Vagina (tissue), 2 donors: ENCODE measurements around the gene LENG1. TPM values are rescaled to one million over a fixed set of nuclear protein-coding genes. Genes with fewer than 3 reads are reported as not detected.
"Not testable (repeated sequence)": the region's sequence is repeated elsewhere in the genome, so short reads cannot be mapped to it uniquely, and the experiment has no call there.

Source experiments
- DNase-seq, 2 donors: peaks; one replicate each; pipeline ENCODE4 v3.0.0-alpha.2; 2017; ENCODE audit errors: extremely low spot score in 2 of 2
- H3K27ac ChIP-seq: fragments of 200-600 bp; sonication (generic); one replicate; pipeline ENCODE4 v1.5.1; 2019
- H3K27me3 ChIP-seq: fragments of 200-600 bp; sonication (generic); one replicate; pipeline ENCODE4 v1.5.1; 2019
- H3K36me3 ChIP-seq, 2 donors: fragments of 200-600 bp; sonication (generic); one replicate each; pipeline ENCODE4 v1.5.1; 2017 to 2019
- H3K4me1 ChIP-seq: fragments of 200-600 bp; sonication (generic); one replicate; pipeline ENCODE4 v1.5.1; 2019
- H3K4me3 ChIP-seq, 2 donors: fragments of 200-600 bp; sonication (generic); 1 replicate in 1 of 2; 2 replicates in 1 of 2; pipeline ENCODE4 v1.5.1; 2016 to 2019
- H3K9me3 ChIP-seq: fragments of 200-600 bp; sonication (generic); one replicate; pipeline ENCODE4 v1.5.1; 2019
- POLR2A ChIP-seq, 2 donors: fragments of 450-650 bp; IDR thresholded peaks; one replicate each; pipeline ENCODE4 v1.6.1; 2017; ENCODE audit warnings: antibody characterized with exemption in 2 of 2, mild to moderate bottlenecking in 2 of 2, moderate library complexity in 2 of 2
- POLR2AphosphoS5 ChIP-seq, 2 donors: sonication (generic); formaldehyde crosslinking; IDR thresholded peaks; one replicate each; pipeline ENCODE4 v1.9.0; 2017; ENCODE audit warnings: antibody characterized with exemption in 2 of 2, mild to moderate bottlenecking in 2 of 2, low read depth in 1 of 2; ENCODE audit not compliant: insufficient read depth in 1 of 2
- intact Hi-C: fragments of 100-400 bp; cut with DNase I; formaldehyde crosslinking; loops from one replicate; pipeline ENCODE4 v1.15.1; 2023
- total RNA-seq: library from RNA; depleted of rRNA; stranded (reverse); fragments of >200 nt; gene quantifications from one replicate; pipeline ENCODE4 v1.2.3, GENCODE V29; 2016
- TF ChIP-seq, protein P1 (sequence below), 3 experiments: fragments of 450-650 bp in 2 of 3; fragments of 200-600 bp in 1 of 3; sonication (generic) in 1 of 3; IDR thresholded peaks; one replicate each; pipeline ENCODE4 v1.5.1; 2017 to 2019; ENCODE audit warnings: antibody characterized with exemption in 3 of 3, mild to moderate bottlenecking in 2 of 3, moderate library complexity in 2 of 3

Gene LENG1
- 5.4 TPM for total RNA-seq

GRCh38 chr19:54159352-54160181, at the start of gene LENG1:
LENG1 (minus strand) TSS chr19:54159721; CDS start chr19:54159695, 26 bp downstream.
- TF ChIP-seq POLR2AphosphoS5 (IDR thresholded peaks at IDR 0.05; ENCODE audit: insufficient read depth in 1 of 2, low read depth in 1 of 2): peak; percentile 73 to 93
- TF ChIP-seq, protein P1, sequence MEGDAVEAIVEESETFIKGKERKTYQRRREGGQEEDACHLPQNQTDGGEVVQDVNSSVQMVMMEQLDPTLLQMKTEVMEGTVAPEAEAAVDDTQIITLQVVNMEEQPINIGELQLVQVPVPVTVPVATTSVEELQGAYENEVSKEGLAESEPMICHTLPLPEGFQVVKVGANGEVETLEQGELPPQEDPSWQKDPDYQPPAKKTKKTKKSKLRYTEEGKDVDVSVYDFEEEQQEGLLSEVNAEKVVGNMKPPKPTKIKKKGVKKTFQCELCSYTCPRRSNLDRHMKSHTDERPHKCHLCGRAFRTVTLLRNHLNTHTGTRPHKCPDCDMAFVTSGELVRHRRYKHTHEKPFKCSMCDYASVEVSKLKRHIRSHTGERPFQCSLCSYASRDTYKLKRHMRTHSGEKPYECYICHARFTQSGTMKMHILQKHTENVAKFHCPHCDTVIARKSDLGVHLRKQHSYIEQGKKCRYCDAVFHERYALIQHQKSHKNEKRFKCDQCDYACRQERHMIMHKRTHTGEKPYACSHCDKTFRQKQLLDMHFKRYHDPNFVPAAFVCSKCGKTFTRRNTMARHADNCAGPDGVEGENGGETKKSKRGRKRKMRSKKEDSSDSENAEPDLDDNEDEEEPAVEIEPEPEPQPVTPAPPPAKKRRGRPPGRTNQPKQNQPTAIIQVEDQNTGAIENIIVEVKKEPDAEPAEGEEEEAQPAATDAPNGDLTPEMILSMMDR (IDR thresholded peaks at IDR 0.05): peak; percentile 17 to 73 (median 41)
- TF ChIP-seq POLR2A (IDR thresholded peaks at IDR 0.05): peak in 1 of 2 donors; percentile 45
- peaks cover 0 to 32% of the 10 kb centered on the region in 2 donors for H3K36me3 ChIP-seq
- peaks cover 52% of the 10 kb centered on the region for H3K4me1 ChIP-seq
- H3K27me3 ChIP-seq: no peaks in the 10 kb centered on the region
- peak within 1 kb of the TSS; percentile 70 to 72 for H3K4me3 ChIP-seq
- DNase-seq: peak; percentile 99 to 100
- H3K27ac ChIP-seq: peak within 1 kb of the TSS; percentile 91
- H3K9me3 ChIP-seq: no peaks in the 10 kb centered on the region
- intact Hi-C loops: no loop called here

DNA sequence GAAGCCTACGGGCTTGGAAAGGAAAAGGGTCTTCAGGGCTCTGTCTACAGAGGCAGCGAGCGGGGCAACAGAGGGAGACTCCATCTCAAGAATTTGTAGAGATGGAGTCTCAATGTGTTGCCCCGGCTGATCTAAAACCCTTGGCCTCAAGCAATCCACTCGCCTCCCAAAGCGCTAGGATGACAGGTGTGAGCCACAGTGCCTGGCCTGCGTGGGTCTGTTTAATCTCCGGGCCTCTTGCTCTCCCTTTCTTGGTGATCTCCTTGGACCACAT, 49.2 kb upstream of the LENG1 start:
- intact Hi-C loops: no loop called here

GRCh38 chr19:54207983-54208783, 48.7 kb upstream of the LENG1 start:
- peaks cover 0 to 52% of the 10 kb centered on the region in 2 donors for H3K36me3 ChIP-seq
- TF ChIP-seq POLR2AphosphoS5 (IDR thresholded peaks at IDR 0.05; ENCODE audit: insufficient read depth in 1 of 2, low read depth in 1 of 2) (no peak), POLR2A (IDR thresholded peaks at IDR 0.05) (no peak)
- TF ChIP-seq, protein P1 (IDR thresholded peaks at IDR 0.05): no peak
- DNase-seq: no peak

More for the DNA sequence above, 49.2 kb upstream of the LENG1 start:
- DNase-seq: no peak
- H3K27ac ChIP-seq: peak overlapping the region; percentile 81
- TF ChIP-seq POLR2AphosphoS5 (IDR thresholded peaks at IDR 0.05; ENCODE audit: insufficient read depth in 1 of 2, low read depth in 1 of 2): no peak
- TF ChIP-seq, protein P1 (IDR thresholded peaks at IDR 0.05): no peak
- no peak for TF ChIP-seq POLR2A (IDR thresholded peaks at IDR 0.05)
- peaks cover 0 to 47% of the 10 kb centered on the region in 2 donors for H3K36me3 ChIP-seq
- H3K9me3 ChIP-seq: no peaks in the 10 kb centered on the region
- no peak overlapping the region for H3K4me3 ChIP-seq
- H3K4me1 ChIP-seq: peaks cover 58% of the 10 kb centered on the region
- no peaks in the 10 kb centered on the region for H3K27me3 ChIP-seq

DNA sequence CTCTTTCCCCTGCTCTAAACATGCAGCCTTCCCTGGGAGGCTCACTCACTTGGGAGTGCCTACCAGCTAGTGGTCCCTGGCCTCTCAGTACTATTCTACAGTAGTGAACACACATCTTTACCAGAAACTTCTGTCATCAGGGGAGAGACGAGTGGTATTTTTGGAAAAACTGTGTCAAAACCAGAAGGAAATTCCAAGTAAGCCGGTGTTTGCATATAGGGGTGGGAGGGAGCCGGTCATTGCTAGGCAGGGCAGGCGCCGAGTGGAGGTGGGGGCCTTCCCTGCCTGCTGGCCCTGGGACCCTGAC, 48.1 kb upstream of the LENG1 start:
- TF ChIP-seq POLR2AphosphoS5 (IDR thresholded peaks at IDR 0.05; ENCODE audit: insufficient read depth in 1 of 2, low read depth in 1 of 2) (no peak), POLR2A (IDR thresholded peaks at IDR 0.05) (no peak)
- TF ChIP-seq, protein P1 (IDR thresholded peaks at IDR 0.05): no peak
- Histone ChIP-seq H3K27me3 (no peaks in the 10 kb centered on the region), H3K4me1 (peaks cover 69% of the 10 kb centered on the region), H3K4me3 (no peak overlapping the region), H3K36me3 (peaks cover 0 to 57% of the 10 kb centered on the region in 2 donors), H3K27ac (peak overlapping the region; percentile 29), H3K9me3 (no peaks in the 10 kb centered on the region)
- intact Hi-C loops: no loop called here
- no peak for DNase-seq

More at GRCh38 chr19:54207983-54208783, 48.7 kb upstream of the LENG1 start:
- H3K27ac ChIP-seq: peak overlapping the region; percentile 81
- no peak overlapping the region for H3K4me3 ChIP-seq
- H3K4me1 ChIP-seq: peaks cover 63% of the 10 kb centered on the region
- H3K27me3 ChIP-seq: no peaks in the 10 kb centered on the region
- H3K9me3 ChIP-seq: no peaks in the 10 kb centered on the region
- intact Hi-C loops: no loop called here

- H3K27me3 ChIP-seq, H3K4me3 ChIP-seq, H3K9me3 ChIP-seq, intact Hi-C loops, DNase-seq: not testable (repeated sequence)
- Histone ChIP-seq H3K4me1 (peaks cover 73% of the 10 kb centered on the region), H3K27ac (peak overlapping the region; percentile 29), H3K36me3 (peaks cover 0 to 62% of the 10 kb centered on the region in 2 donors)
These were observed 47.7 kb upstream of the LENG1 start for GRCh38 chr19:54207193-54207592.
